ENCODE measurements around the gene SNTB2. TPM values are rescaled to one million over a fixed set of nuclear protein-coding genes. Genes with fewer than 3 reads are reported as not detected.

SNTB2 gene
- total RNA-seq, 2 experiments from 2014 or later = 6.1 to 6.3 TPM

- Mint-ChIP-seq H3K9me3 (no peaks in the 10 kb centered on the region), H3K27ac (no peak overlapping the region), H3K36me3 (peaks cover 52% of the 10 kb centered on the region), H3K4me1 (peaks cover 44% of the 10 kb centered on the region), H3K27me3 (no peaks in the 10 kb centered on the region), H3K4me3 (no peak overlapping the region)
- no peak for DNase-seq
Measured at GRCh38 chr16:69169051-69169450, 17.9 kb upstream of the SNTB2 start.

GRCh38 chr16:69169607-69170352 lies 17.2 kb upstream of the SNTB2 start:
- Mint-ChIP-seq H3K9me3 (no peaks in the 10 kb centered on the region), H3K27me3 (no peaks in the 10 kb centered on the region), H3K27ac (no peak overlapping the region), H3K4me1 (peaks cover 40% of the 10 kb centered on the region), H3K4me3 (no peak overlapping the region), H3K36me3 (peaks cover 49% of the 10 kb centered on the region)
- DNase-seq = no peak

DNA sequence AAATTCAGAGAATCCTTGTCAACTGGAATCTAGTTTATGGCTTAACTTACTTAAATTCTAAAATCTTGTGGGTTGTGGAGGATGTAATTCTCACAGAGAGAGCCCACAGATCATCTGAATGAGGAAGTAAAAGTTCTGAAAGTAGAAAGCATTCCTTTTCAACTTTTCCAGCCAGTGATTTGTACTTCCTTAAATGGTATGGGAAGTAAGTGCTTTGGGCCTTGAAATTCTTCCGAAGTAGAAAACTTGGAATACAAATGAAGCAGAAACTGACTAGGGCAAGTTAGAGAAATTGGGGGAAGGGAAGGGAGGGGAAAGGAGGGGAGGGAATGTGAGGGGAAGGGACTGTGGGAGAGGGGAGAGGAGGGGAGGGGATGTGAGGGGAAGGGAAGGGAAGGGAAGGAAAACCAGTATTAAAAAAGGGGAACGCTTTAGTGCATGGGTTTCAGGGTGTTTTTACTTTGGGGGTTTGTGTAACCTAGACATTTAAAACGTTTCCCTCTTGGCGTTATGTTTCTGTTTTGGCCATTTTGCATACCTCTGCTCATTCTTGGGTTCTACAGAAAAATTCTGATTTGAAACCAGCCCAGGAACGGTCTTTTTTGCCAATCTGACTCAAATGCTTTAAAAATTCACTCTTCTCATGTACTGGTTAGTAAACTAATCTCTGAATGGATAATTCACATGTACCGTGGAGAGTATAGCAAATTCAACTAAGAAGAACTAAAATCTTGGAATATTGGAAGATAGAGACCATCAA lies 15.5 kb upstream of the SNTB2 start:
- Mint-ChIP-seq H3K9me3 (no peaks in the 10 kb centered on the region), H3K4me1 (peaks cover 26% of the 10 kb centered on the region), H3K27me3 (no peaks in the 10 kb centered on the region), H3K27ac (peak overlapping the region; percentile 20), H3K4me3 (no peak overlapping the region), H3K36me3 (peaks cover 43% of the 10 kb centered on the region)
- no peak for DNase-seq

GRCh38 chr16:69176033-69176800 lies 10.7 kb upstream of the SNTB2 start:
- no peak overlapping the region for H3K27ac Mint-ChIP-seq
- H3K36me3 Mint-ChIP-seq = peaks cover 9% of the 10 kb centered on the region

GRCh38 chr16:69179328-69180010 lies 7.5 kb upstream of the SNTB2 start:
- Mint-ChIP-seq H3K27me3 (no peaks in the 10 kb centered on the region), H3K36me3 (peaks cover 5% of the 10 kb centered on the region), H3K9me3 (no peaks in the 10 kb centered on the region), H3K27ac (no peak overlapping the region), H3K4me3 (no peak overlapping the region), H3K4me1 (peaks cover 18% of the 10 kb centered on the region)
- no peak for DNase-seq

More at GRCh38 chr16:69176033-69176800, 10.7 kb upstream of the SNTB2 start:
- no peak for DNase-seq
- Mint-ChIP-seq H3K4me3 (no peak overlapping the region), H3K9me3 (no peaks in the 10 kb centered on the region), H3K4me1 (peaks cover 14% of the 10 kb centered on the region), H3K27me3 (no peaks in the 10 kb centered on the region)

DNA sequence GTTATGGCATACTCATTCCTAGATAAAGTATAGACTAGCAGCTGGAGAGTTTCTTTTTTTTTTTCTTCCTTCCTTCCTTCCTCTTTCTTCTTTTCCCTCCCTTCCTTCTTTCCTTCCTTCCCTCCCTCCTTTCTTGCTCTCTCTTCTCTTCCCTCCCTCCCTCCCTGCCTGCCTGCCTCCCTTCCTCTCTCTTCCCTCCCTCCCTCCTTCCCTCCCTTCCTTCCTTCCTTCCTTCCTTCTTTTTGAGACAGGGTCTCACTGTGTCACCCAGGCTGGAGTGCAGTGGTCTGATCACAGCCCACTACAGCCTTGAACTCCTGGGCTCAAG lies 7.0 kb upstream of the SNTB2 start:
- Mint-ChIP-seq H3K36me3 (peaks cover 10% of the 10 kb centered on the region), H3K27me3 (no peaks in the 10 kb centered on the region), H3K4me1 (peaks cover 21% of the 10 kb centered on the region), H3K27ac (no peak overlapping the region), H3K9me3 (no peaks in the 10 kb centered on the region), H3K4me3 (no peak overlapping the region)
- no peak for DNase-seq

GRCh38 chr16:69182730-69183416 lies 4.1 kb upstream of the SNTB2 start:
- Mint-ChIP-seq H3K36me3 (peaks cover 6% of the 10 kb centered on the region), H3K4me1 (peaks cover 26% of the 10 kb centered on the region), H3K27ac (no peak overlapping the region), H3K27me3 (no peaks in the 10 kb centered on the region), H3K9me3 (no peaks in the 10 kb centered on the region), H3K4me3 (no peak overlapping the region)
- DNase-seq = no peak

DNA sequence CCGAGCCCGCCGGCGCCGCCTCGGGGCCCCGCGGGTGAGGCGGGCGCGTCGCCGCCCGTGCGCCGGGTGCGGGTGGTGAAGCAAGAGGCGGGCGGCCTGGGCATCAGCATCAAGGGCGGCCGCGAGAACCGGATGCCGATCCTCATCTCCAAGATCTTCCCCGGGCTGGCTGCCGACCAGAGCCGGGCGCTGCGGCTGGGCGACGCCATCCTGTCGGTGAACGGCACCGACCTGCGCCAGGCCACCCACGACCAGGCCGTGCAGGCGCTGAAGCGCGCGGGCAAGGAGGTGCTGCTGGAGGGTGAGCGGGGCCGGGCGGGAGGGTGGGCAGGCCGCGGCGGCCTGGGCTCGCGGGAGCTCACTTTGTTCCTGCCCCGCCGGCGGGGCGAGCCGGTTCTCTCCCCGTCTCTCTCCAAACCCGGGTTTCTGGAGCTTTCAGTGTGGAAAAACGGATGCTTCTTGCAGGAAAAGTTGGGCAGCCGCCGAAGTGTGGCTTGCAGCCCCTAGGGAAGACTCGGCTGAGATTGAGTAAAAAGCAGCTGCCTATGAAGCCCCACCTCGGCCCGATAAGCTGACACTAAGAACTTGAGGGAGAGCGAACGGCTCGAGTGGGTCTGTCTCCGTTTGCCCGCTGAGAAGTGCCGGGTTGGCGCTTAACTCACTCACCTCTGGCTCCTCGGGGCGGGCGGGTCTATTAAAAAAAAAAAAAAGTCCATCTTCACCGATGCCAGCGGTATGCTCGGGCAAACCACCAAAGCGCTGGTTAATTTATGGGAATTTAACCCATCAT lies 677 bp downstream of the SNTB2 start:
- peak; percentile 60 for DNase-seq
- Mint-ChIP-seq H3K36me3 (peaks cover 13% of the 10 kb centered on the region), H3K27me3 (no peaks in the 10 kb centered on the region), H3K27ac (peak overlapping the region; percentile 76), H3K9me3 (no peaks in the 10 kb centered on the region), H3K4me1 (peaks cover 46% of the 10 kb centered on the region), H3K4me3 (peak overlapping the region; percentile 82)

- peak overlapping the region; percentile 76 for H3K27ac Mint-ChIP-seq
- H3K4me3 Mint-ChIP-seq = peak overlapping the region; percentile 82
- H3K27me3 Mint-ChIP-seq = no peaks in the 10 kb centered on the region
- no peaks in the 10 kb centered on the region for H3K9me3 Mint-ChIP-seq
- no peak for DNase-seq
- H3K36me3 Mint-ChIP-seq = peaks cover 13% of the 10 kb centered on the region
- H3K4me1 Mint-ChIP-seq = peaks cover 46% of the 10 kb centered on the region
Measured at GRCh38 chr16:69188236-69188549, 1.2 kb downstream of the SNTB2 start.

GRCh38 chr16:69188716-69189115 lies 1.8 kb downstream of the SNTB2 start:
- peaks cover 45% of the 10 kb centered on the region for H3K4me1 Mint-ChIP-seq
- no peaks in the 10 kb centered on the region for H3K9me3 Mint-ChIP-seq

DNA sequence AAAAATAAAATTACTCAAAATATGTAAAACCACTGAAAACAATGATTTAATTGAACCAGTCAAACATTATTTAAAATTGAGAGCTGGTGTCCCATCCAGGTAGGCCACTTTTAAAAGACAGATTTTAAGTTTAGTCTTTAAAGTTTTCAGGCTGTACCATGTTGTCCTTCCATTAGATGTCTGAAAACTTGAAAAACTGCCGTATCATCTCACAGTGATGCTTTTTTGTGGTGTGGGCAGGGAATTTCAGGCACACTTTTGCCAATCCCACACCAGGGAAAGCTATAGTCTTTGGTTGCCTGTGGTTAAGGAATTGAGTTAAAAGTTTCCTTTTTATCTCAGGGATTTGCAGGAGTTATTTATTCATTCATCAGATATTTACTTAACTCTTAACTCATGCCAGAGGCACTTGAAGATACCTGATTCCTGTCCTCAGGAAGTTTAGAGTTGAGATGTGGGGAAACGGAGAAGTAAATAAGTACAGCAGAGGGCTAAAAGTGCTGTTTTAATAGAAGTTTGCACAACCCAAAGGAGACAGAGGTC lies 3.2 kb downstream of the SNTB2 start:
- H3K4me1 Mint-ChIP-seq = peaks cover 39% of the 10 kb centered on the region
- H3K27me3 Mint-ChIP-seq = no peaks in the 10 kb centered on the region
- no peaks in the 10 kb centered on the region for H3K9me3 Mint-ChIP-seq
- peaks cover 7% of the 10 kb centered on the region for H3K36me3 Mint-ChIP-seq
- H3K27ac Mint-ChIP-seq = no peak overlapping the region
- no peak overlapping the region for H3K4me3 Mint-ChIP-seq
- DNase-seq = no peak

More at GRCh38 chr16:69188716-69189115, 1.8 kb downstream of the SNTB2 start:
- Mint-ChIP-seq H3K4me3 (peak overlapping the region; percentile 82), H3K36me3 (peaks cover 13% of the 10 kb centered on the region), H3K27me3 (no peaks in the 10 kb centered on the region), H3K27ac (peak overlapping the region; percentile 3)
- DNase-seq = no peak

DNA sequence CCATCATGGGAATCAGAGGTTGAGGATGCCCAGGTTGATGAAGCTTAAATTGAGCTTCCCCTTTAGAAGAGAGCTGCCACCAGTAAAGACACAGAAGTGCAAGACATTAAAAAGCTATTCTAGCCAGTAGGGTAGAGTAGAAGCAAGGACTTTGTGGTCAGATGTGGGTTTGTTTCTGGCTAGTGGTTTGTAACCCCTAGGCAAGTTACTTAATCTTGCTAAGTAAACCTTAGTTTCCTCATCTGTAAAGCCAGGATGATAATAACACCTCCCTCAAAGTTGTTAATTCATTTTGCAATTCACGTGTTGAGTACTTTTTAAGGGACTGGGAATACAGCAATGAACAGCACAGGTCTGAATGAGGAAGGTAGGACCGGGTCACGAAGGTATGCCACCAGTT lies 3.6 kb downstream of the SNTB2 start:
- Mint-ChIP-seq H3K4me1 (peaks cover 39% of the 10 kb centered on the region), H3K4me3 (no peak overlapping the region), H3K36me3 (peaks cover 7% of the 10 kb centered on the region), H3K27me3 (no peaks in the 10 kb centered on the region), H3K9me3 (no peaks in the 10 kb centered on the region), H3K27ac (no peak overlapping the region)
- DNase-seq = no peak

DNA sequence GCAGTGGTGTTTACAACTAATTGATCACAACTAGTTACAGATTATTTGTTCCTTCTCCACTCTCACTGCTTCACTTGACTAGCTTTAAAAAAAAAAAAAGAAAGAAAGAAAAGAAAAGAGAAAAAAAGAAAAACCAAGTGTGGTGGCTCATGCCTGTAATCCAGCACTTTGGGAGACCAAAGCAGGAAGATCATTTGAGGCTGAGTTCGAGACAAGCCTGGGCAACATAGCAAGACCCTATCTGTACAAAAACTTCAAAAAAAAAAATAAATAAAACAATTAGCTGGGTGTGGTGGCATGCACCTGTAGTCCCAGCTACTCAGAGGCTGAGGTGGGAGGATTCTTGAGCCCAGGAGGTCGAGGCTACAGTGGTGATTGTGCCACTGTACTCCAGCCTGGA lies 4.2 kb downstream of the SNTB2 start:
- Mint-ChIP-seq H3K4me1 (peaks cover 37% of the 10 kb centered on the region), H3K27ac (no peak overlapping the region), H3K9me3 (no peaks in the 10 kb centered on the region), H3K27me3 (no peaks in the 10 kb centered on the region), H3K4me3 (no peak overlapping the region), H3K36me3 (peaks cover 7% of the 10 kb centered on the region)
- no peak for DNase-seq

DNA sequence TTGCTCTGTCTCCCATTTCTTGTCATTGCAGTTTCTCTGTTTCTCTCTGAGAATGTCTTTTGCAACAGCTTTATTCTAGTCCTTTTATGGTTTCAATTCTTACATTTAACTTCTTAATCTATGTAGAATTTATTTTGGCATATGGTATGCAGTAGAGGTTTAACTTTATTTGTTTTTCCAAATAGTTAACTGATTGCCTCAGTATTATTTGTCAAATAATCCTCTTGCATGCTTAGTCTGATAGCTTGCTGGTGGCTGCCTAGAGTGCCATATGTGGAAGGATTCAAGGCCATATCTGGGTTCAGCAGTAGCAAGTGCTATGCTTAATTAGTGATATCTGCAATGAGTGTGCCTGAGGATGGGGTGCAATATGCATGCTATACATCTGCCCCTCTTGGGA lies 6.9 kb downstream of the SNTB2 start:
- H3K27ac Mint-ChIP-seq = no peak overlapping the region
- DNase-seq = no peak
- H3K36me3 Mint-ChIP-seq = peaks cover 5% of the 10 kb centered on the region
- H3K4me1 Mint-ChIP-seq = peaks cover 27% of the 10 kb centered on the region
- no peaks in the 10 kb centered on the region for H3K9me3 Mint-ChIP-seq
- no peaks in the 10 kb centered on the region for H3K27me3 Mint-ChIP-seq
- no peak overlapping the region for H3K4me3 Mint-ChIP-seq

Measured in activated naive CD8-positive, alpha-beta T cell treated with anti-CD3 and anti-CD28 coated beads for 36 hours (primary cell).